GM12892 (cell line): ENCODE data around the gene NFIC.

Experiments
- POLR2A ChIP-seq: IDR thresholded peaks from 2 replicates; pipeline ENCODE4 v1.6.1; 2011; ENCODE audit warnings: low read depth, low read length, control low read depth
- POLR2AphosphoS5 ChIP-seq: IDR thresholded peaks from 2 replicates; pipeline ENCODE4 v1.6.1; 2011; ENCODE audit warnings: low read depth, low read length, control low read depth
- TAF1 ChIP-seq: IDR thresholded peaks from 2 replicates; pipeline ENCODE4 v1.6.1; 2011; ENCODE audit warnings: low read depth, mild to moderate bottlenecking, control low read depth, low read length, borderline replicate concordance

DNA sequence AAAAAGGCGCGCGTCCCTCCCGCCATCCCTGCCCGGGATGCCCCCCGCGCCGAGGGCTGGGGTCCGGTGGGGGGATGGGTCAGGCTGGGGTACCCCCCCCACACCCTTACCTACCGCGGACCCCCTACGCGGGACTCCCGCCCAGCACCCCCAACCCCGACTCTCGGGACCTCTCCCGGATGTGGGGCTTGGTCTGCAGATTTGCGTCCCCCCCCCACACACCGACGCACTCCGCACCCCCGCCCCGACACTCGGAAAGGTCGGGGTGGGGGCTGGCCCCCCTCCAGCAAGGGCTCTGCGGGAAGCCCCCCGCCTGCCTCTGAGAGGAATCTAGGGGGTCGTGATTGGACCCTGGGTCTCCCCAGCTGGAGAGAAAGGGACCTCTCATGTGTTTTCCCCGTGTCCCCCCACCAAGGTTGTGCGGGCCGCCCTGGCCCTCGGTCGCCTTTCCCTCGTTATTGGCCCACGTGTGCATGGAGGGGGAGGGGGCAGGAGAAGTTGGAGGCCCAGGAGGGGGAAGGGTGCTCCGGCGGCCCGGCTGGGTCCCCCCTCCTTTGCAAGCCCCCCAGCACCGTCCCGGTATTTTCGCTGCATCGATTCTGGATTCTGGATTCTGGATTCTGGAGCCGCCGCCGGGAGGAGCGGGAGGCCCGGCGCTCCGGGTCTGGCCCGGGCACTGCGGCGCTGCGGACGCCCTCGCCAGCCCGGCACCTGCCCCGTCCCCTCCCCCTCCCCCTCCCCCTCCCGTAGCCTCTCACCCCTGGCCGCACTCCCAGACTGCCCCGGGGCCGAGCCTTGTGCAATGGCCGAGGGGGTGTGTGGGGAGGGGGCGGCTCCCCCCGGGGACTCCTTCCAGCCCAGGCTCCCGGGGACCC lies 607 bp downstream of the NFIC start:
- no peak for TF ChIP-seq POLR2A
- no peak for TF ChIP-seq TAF1
- TF ChIP-seq POLR2AphosphoS5 = no peak
